Nephron progenitor cell (in vitro differentiated cells): Measurements from ENCODE around the gene PDCL3.

Experiments
- DNase-seq: peaks from one replicate; pipeline ENCODE4 v3.0.0; 2021
- H3K27ac Mint-ChIP-seq: 2 replicates; pipeline ENCODE4 v1.8.0; 2021; ENCODE audit warnings: mild to moderate bottlenecking, moderate library complexity, mixed read lengths
- H3K27me3 Mint-ChIP-seq: 2 replicates; pipeline ENCODE4 v1.8.0; 2021; ENCODE audit warnings: mild to moderate bottlenecking, low read depth, mixed read lengths; ENCODE audit not compliant: poor library complexity
- H3K36me3 Mint-ChIP-seq: 2 replicates; pipeline ENCODE4 v1.8.0; 2021; ENCODE audit warnings: low read depth, mixed read lengths
- H3K4me1 Mint-ChIP-seq: 2 replicates; pipeline ENCODE4 v1.8.0; 2021; ENCODE audit warnings: mixed read lengths
- H3K4me3 Mint-ChIP-seq: 2 replicates; pipeline ENCODE4 v1.8.0; 2021; ENCODE audit warnings: mild to moderate bottlenecking, moderate library complexity, mixed read lengths
- H3K9me3 Mint-ChIP-seq: 2 replicates; pipeline ENCODE4 v1.8.0; 2021; ENCODE audit warnings: mild to moderate bottlenecking, moderate library complexity, mixed read lengths
- TF ChIP-seq, protein P1 (sequence below): fragments of 200-600 bp; sonication (generic); IDR thresholded peaks from 2 replicates; pipeline ENCODE4 v1.5.0; 2021; ENCODE audit warnings: antibody characterized with exemption

Gene PDCL3

DNA sequence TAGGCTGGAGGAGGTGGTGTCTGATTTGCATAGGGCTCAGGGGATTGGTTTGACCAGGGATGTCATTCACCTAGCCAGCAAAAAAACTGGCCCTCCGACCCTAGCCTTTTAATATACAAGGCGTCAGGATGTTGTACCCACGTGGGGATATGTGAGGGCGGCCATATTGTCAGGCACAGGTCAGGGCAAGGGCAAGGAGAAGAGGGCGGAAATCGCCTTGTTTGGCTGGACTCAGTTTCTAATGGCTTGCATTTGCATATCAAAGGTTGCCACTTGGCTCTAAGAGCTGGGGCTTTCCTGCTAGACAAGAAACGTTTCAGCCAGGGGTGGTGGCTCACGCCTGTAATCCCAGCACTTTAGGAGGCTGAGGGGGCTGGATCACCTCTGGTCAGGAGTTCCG is 24.9 kb upstream of the PDCL3 start:
- peaks cover 5% of the 10 kb centered on the region for H3K4me1 Mint-ChIP-seq
- no peak for DNase-seq
- H3K27ac Mint-ChIP-seq = no peak overlapping the region
- H3K36me3 Mint-ChIP-seq = no peaks in the 10 kb centered on the region
- H3K27me3 Mint-ChIP-seq = peaks cover 8% of the 10 kb centered on the region
- TF ChIP-seq, protein P1, sequence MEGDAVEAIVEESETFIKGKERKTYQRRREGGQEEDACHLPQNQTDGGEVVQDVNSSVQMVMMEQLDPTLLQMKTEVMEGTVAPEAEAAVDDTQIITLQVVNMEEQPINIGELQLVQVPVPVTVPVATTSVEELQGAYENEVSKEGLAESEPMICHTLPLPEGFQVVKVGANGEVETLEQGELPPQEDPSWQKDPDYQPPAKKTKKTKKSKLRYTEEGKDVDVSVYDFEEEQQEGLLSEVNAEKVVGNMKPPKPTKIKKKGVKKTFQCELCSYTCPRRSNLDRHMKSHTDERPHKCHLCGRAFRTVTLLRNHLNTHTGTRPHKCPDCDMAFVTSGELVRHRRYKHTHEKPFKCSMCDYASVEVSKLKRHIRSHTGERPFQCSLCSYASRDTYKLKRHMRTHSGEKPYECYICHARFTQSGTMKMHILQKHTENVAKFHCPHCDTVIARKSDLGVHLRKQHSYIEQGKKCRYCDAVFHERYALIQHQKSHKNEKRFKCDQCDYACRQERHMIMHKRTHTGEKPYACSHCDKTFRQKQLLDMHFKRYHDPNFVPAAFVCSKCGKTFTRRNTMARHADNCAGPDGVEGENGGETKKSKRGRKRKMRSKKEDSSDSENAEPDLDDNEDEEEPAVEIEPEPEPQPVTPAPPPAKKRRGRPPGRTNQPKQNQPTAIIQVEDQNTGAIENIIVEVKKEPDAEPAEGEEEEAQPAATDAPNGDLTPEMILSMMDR = no peak
- no peak overlapping the region for H3K4me3 Mint-ChIP-seq
- H3K9me3 Mint-ChIP-seq = peaks cover 8% of the 10 kb centered on the region

- TF ChIP-seq, protein P1 = no peak
- Mint-ChIP-seq H3K27me3 (peaks cover 10% of the 10 kb centered on the region), H3K4me1 (peaks cover 5% of the 10 kb centered on the region), H3K36me3 (peaks cover 7% of the 10 kb centered on the region), H3K9me3 (peaks cover 20% of the 10 kb centered on the region), H3K27ac (no peak overlapping the region), H3K4me3 (no peak overlapping the region)
- no peak for DNase-seq
These were observed 23.6 kb upstream of the PDCL3 start for GRCh38 chr2:100539221-100539620.

DNA sequence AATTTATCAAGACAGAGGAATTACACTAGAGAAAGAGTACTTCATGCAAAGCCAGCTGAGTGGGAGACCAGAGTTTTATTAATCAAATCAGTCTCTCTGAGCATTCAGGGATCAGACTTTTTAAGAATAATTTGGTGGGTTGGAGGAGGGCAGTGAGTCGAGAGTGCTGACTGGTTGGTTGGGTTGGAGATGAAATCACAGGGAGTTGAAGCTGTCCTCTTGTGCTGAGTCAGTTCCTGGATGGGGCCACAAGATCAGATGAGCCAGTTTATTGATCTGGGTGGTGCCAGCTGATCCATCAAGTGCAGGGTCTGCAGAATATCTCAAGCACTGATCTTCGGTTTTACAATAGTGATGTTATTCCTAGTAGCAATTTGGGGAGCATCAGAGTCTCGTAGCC is 21.4 kb upstream of the PDCL3 start:
- H3K4me3 Mint-ChIP-seq = no peak overlapping the region
- H3K27me3 Mint-ChIP-seq = peaks cover 10% of the 10 kb centered on the region

DNA sequence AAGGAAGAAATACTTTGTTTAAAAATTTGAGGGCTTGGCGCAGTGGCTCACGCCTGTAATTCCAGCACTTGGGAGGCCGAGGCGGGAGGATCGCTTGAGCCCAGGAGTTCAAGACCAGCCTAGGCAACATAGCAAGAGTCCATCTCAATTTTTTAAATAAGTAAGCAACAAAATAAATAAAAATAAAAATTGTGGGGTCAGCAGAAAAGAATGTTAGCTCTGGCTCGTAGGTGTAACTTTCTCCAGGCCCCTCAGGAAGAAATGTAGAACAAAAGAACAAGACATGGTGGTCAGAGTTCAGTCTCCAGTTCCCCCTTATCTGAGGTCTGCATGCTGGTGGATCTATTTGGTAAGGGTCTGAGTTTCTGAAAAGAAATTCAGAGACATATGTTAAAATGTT is 20.4 kb upstream of the PDCL3 start:
- Mint-ChIP-seq H3K9me3 (peaks cover 22% of the 10 kb centered on the region), H3K4me3 (no peak overlapping the region), H3K36me3 (peaks cover 7% of the 10 kb centered on the region), H3K4me1 (no peaks in the 10 kb centered on the region), H3K27ac (no peak overlapping the region), H3K27me3 (peaks cover 10% of the 10 kb centered on the region)
- TF ChIP-seq, protein P1 = no peak
- no peak for DNase-seq

More for the DNA sequence above, 21.4 kb upstream of the PDCL3 start:
- TF ChIP-seq, protein P1 = no peak
- peaks cover 7% of the 10 kb centered on the region for H3K36me3 Mint-ChIP-seq
- no peak overlapping the region for H3K27ac Mint-ChIP-seq
- H3K9me3 Mint-ChIP-seq = peaks cover 22% of the 10 kb centered on the region
- no peak for DNase-seq
- no peaks in the 10 kb centered on the region for H3K4me1 Mint-ChIP-seq

DNA sequence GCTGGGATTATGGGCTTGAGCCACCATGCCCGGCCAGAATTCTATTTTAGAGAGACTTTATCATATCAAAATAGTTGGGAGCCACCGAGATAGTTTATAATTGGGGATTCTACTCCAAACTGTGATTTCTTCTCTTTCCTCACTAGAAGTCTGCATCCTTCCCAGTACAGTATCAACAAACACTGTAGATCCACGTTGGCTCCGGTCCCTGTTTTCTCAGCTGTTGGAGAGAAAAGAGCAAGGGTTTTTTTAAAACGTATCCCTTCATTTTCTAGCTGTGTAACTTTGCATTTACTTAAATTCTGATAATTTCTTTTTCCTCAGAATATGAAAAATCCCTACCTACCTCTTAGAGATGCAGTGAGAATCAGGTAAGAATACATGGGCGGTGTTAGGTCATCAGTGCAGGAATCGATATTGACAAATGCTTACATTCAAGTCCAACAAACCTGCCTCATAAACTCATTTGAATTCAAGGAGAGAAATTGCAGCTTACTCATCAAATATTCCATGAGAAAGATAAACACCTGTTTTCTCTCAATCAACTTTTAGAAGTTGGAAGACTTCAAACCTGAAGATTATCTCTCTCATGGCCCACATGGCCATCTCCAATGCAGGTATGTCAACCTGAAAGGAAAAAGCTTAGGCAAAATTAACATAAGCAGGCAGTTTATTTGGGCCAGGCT is 17.7 kb upstream of the PDCL3 start:
- no peaks in the 10 kb centered on the region for H3K4me1 Mint-ChIP-seq
- peaks cover 28% of the 10 kb centered on the region for H3K9me3 Mint-ChIP-seq
- no peak overlapping the region for H3K4me3 Mint-ChIP-seq
- peaks cover 10% of the 10 kb centered on the region for H3K27me3 Mint-ChIP-seq
- DNase-seq = no peak
- TF ChIP-seq, protein P1 = no peak
- peaks cover 7% of the 10 kb centered on the region for H3K36me3 Mint-ChIP-seq
- no peak overlapping the region for H3K27ac Mint-ChIP-seq

GRCh38 chr2:100546469-100546868 is 16.3 kb upstream of the PDCL3 start:
- Mint-ChIP-seq H3K27ac (no peak overlapping the region), H3K27me3 (peaks cover 7% of the 10 kb centered on the region), H3K36me3 (peaks cover 7% of the 10 kb centered on the region), H3K9me3 (peaks cover 25% of the 10 kb centered on the region), H3K4me1 (no peaks in the 10 kb centered on the region), H3K4me3 (no peak overlapping the region)
- DNase-seq = no peak
- TF ChIP-seq, protein P1 = no peak
